Mononuclear cell (primary cell): ENCODE results near the gene LRRIQ3. TPM values are rescaled to one million over a fixed set of nuclear protein-coding genes. Genes with fewer than 3 reads are reported as not detected.
"Not testable (repeated sequence)": the region's sequence is repeated elsewhere in the genome, so short reads cannot be mapped to it uniquely, and the experiment has no call there.

ENCODE experiments used
- H3K27me3 ChIP-seq: 2 replicates; pipeline ENCODE4 v1.6.0; 2011; ENCODE audit warnings: low read length, control low read depth; ENCODE audit not compliant: insufficient read depth
- H3K4me1 ChIP-seq: 2 replicates; pipeline ENCODE4 v1.5.1; 2011; ENCODE audit warnings: mild to moderate bottlenecking, low read length, control low read depth; ENCODE audit not compliant: insufficient read depth
- H3K4me3 ChIP-seq: 2 replicates; pipeline ENCODE4 v1.5.1; 2011; ENCODE audit warnings: mild to moderate bottlenecking, low read length, moderate library complexity
- H3K9me3 ChIP-seq: 2 replicates; pipeline ENCODE4 v1.5.1; 2011; ENCODE audit warnings: low read depth, mild to moderate bottlenecking, control low read depth, low read length
- total RNA-seq: library from RNA; depleted of rRNA; stranded (reverse); fragments of >200 nt; gene quantifications from one replicate; pipeline ENCODE4 v1.2.3, GENCODE V29; 2012

The LRRIQ3 gene
- total RNA-seq, 1 donor, result 0.21 TPM

DNA sequence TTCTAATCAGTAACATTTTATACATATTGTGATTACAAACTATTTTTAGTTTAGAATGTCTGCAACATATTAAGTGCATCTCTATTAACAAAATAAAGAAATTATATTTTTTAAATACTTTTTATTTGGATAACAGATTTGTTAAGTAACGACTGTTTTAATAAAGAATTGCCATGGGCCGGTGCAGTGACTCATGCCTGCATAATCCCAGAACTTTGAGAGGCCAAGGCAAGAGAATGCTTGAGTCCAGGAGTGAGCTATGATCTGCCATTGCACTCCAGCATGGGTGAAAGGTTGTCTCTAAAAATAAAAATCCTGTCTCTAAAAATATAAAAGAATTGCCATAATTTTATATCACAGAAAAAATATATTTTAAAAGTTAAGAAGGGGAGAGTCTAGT is 4.1 kb downstream of the LRRIQ3 start:
- Histone ChIP-seq H3K4me1 (peaks cover 5% of the 10 kb centered on the region), H3K4me3 (no peak overlapping the region), H3K27me3 (no peaks in the 10 kb centered on the region), H3K9me3 (no peaks in the 10 kb centered on the region)

DNA sequence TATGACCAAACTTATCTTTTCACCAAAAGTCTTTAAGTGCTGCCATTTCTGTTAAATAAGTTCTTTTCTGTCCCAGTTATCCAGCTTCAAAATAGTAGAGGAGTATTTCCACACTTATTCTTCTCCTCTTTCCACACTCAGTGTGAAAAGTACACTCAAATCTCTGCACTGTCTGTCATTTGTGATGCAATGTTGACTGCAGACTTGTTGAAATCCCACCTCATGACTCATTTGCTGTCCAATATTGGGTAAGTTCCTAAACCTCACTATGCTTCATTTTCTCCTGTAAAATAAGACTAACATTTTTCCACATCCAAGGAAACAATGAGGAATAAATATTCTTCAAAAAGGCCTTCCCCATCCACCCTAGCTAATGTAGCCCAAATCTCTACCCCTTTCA is 17.5 kb downstream of the LRRIQ3 start:
- Histone ChIP-seq H3K9me3 (no peaks in the 10 kb centered on the region), H3K27me3 (no peaks in the 10 kb centered on the region), H3K4me1 (no peaks in the 10 kb centered on the region), H3K4me3 (no peak overlapping the region)

DNA sequence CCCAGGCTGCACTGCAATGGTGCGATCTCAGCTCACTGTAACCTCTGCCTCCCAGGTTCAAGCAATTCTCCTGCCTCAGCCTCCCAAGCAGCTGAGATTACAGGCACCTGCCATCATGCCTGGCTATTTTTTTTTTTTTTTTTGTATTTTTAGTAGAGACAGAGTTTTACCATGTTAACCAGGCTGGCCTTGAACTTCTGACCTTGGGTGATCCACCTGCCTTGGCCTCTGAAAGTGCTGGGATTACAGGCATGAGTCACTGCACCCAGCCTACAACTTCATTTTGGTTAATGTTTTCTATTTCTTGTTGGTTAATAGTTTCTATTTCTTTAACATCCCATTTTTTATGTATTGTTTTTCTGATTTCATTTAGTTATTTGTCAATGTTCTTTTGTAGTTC is 23.6 kb downstream of the LRRIQ3 start:
- not testable (repeated sequence) for H3K4me3 ChIP-seq, H3K4me1 ChIP-seq, H3K27me3 ChIP-seq
- peaks cover 26% of the 10 kb centered on the region for H3K9me3 ChIP-seq

DNA sequence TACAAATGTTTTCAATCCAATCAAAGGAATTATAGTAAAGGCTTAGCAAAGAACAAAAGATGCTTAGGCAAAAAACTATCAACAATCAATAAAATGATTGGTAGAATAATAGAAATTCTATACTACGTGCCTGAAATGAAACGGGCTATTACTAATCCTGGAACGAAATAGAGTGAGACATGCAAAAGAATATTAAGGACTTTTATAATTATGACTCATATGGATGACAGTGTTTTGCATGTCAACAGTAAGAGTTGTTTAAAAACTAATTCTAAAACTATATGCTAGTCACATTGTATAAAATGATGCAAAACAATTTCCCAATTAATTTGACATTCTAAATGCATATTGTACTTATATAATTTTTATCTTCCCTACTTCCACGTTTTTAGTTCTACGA is 35.6 kb downstream of the LRRIQ3 start:
- Histone ChIP-seq H3K4me1 (no peaks in the 10 kb centered on the region), H3K27me3 (no peaks in the 10 kb centered on the region), H3K4me3 (no peak overlapping the region), H3K9me3 (no peaks in the 10 kb centered on the region)

DNA sequence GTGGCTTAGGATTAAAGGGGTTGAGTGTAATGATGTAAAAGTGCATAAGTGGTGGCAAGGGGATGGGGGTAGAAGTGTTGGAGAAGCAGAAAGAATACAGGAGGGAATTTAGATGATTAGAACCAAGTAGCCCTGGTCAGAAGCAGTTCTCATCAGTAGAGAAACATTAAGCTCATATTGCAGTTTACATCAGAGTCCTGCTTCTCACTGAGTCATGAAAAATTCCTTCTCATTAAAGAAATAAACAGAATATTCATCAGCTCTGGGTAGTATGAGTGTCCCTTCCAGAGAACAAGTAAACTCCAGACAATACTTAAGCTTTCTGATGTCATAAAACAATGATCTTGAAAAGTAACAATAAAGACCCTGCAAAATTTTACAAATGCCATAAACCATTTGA is 36.5 kb downstream of the LRRIQ3 start:
- Histone ChIP-seq H3K4me3 (no peak overlapping the region), H3K4me1 (no peaks in the 10 kb centered on the region), H3K27me3 (no peaks in the 10 kb centered on the region), H3K9me3 (no peaks in the 10 kb centered on the region)

DNA sequence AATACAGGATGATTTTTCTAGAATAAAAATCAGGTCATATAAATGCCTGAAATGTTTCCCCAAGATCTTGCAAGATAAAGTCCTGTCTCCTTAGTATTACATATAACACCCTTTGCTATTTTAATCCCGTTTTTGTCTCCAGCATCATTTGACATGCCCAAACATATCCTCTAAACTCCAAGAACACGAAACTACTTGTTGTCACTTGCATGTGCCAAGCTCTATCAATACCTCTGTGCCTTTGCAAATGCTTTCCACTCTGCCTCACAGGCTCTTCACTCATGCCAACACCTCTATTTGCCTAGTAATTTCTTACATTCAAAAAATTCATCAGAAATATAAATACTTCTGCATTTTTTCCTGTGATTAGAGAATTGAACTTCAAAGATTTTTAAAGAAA is 37.9 kb downstream of the LRRIQ3 start:
- no peaks in the 10 kb centered on the region for H3K27me3 ChIP-seq
- H3K9me3 ChIP-seq, result no peaks in the 10 kb centered on the region

DNA sequence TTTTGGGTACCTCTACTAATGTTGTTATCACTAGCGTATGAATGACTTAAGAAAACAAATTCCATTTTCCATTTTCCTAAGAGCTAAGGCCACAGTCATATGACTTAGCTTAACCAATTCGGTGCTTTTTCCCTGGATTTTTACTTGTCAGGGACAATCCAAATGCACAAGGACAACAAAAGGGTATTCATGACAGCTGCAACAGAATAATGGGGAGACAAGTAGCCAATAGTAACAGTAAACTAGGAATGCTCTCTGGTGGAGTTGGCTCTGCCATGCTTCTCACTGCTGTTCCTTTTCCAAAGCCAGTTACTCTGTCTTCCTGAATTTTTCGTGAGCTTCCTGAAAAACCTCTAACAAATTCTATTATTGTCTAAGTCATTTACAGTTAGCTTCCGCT is 52.9 kb downstream of the LRRIQ3 start:
- H3K4me1 ChIP-seq, result no peaks in the 10 kb centered on the region
- H3K27me3 ChIP-seq, result no peaks in the 10 kb centered on the region
- H3K9me3 ChIP-seq, result peaks cover 7% of the 10 kb centered on the region
- no peak overlapping the region for H3K4me3 ChIP-seq

More for the DNA sequence above, 37.9 kb downstream of the LRRIQ3 start:
- no peaks in the 10 kb centered on the region for H3K4me1 ChIP-seq
- no peak overlapping the region for H3K4me3 ChIP-seq

DNA sequence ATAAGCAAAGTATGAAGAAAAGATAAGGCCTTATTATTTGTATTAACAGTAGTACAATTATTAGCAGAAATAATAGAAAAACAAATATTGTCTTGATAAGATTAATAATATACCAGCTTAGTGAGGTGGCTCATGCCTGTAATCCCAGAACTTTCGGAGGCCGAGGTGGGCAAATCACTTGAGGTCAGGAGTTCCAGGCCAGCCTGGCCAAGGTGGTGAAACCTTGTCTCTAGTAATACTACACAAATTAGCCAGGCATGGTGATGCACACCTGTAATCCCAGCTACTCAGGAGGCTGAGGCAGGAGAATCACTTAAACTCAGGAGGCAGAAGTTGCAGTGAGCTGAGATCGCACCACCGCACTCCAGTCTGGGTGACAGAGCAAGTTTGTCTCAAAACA is 80.6 kb downstream of the LRRIQ3 start:
- not testable (repeated sequence) for H3K4me1 ChIP-seq, H3K4me3 ChIP-seq, H3K27me3 ChIP-seq, H3K9me3 ChIP-seq

DNA sequence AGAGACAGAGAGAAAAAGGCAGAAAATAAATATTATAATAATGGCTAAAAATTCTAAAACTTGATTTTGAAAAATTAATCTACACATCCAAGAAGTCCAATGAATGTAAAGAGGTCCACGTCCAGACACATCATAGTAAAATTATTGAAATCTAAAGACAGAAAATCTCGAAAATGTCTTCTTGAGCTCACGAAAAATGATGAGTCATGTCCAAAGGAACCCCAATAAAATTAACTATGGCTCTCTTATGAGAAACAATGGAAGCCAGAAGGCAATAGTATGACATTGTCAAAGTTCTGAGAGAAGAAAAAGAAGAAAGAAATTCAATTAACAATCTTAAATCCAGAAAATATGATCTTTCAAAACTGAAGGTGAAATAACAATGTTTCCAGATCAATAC is 84.6 kb downstream of the LRRIQ3 start:
- Histone ChIP-seq H3K4me3 (no peak overlapping the region), H3K27me3 (no peaks in the 10 kb centered on the region), H3K4me1 (no peaks in the 10 kb centered on the region), H3K9me3 (no peaks in the 10 kb centered on the region)

DNA sequence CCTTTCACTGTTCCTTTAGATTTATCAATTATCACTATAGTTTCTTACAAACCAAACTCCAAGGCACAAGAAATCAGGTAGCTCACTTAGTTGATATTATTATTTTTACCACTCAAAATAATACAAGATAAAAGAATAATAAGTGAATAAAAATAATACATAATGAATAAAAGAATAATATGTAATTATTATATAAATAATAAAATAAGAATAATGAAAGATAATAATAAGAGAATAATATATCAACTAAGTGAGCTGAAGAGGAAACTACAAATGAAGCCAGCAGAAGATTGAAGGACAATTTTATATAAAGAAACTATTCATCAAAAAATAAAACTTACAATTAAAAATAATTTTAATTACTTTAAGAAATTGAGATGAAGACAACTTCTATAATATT is 90.6 kb downstream of the LRRIQ3 start:
- Histone ChIP-seq H3K9me3 (no peaks in the 10 kb centered on the region), H3K4me1 (no peaks in the 10 kb centered on the region), H3K4me3 (no peak overlapping the region), H3K27me3 (no peaks in the 10 kb centered on the region)

DNA sequence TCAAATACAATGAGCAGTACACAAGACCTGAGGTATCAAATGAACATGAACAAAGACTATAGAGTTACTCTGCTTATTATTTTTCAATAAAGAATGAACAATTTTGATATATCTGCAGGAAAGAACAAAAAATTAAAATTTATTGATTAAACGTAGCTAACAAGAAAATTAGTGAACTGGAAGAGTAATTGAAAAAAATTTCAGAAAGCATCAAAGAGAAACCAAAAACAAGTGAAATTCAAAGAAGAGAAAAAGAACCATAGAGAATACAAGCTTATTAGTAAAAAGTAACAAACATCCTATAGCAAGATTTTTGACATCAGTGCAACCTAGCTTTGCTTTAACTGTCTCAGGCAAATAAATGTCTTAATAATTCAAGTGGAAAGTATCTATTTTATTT is 106.6 kb downstream of the LRRIQ3 start:
- Histone ChIP-seq H3K4me1 (no peaks in the 10 kb centered on the region), H3K27me3 (no peaks in the 10 kb centered on the region), H3K4me3 (no peak overlapping the region), H3K9me3 (peaks cover 4% of the 10 kb centered on the region)

DNA sequence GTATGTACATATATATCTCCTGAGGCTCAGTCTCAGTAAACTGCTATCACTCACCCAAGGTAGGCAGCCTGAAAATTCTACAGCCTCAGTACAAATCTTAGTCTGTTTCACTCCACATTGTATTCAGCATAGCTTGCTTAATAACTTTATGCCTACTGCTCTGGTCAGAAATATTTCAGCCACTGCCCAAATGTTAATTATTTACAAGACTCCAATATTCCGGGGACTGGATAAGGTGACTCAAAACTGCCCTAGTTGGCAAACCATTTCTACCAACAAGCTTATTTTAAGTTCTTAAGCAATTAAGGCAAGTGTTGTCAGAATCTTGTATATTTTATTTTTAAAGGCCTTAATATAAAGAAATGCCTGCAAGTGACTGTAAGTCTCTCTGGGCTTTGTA is 114.8 kb downstream of the LRRIQ3 start:
- Histone ChIP-seq H3K4me1 (no peaks in the 10 kb centered on the region), H3K27me3 (no peaks in the 10 kb centered on the region), H3K4me3 (no peak overlapping the region), H3K9me3 (no peaks in the 10 kb centered on the region)

DNA sequence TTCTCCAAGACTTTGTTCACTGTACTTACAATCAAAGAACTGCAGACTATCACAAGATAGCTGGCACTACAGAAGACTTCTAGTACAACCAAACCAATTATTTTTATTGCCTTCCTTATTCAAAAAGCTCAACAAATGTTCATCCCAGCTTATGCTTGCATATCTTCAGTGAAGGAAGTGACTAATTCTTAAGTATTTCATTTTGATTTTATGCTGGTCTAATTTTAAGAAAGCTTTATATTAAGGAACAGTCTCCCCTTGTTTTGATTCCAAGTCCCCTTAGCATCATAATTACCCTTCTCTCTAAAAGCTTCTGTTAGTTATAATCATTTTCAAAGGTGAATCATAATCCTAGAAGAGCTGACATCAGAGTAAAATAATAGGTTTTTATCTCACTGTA is 132.9 kb downstream of the LRRIQ3 start:
- no peak overlapping the region for H3K4me3 ChIP-seq
- H3K4me1 ChIP-seq, result no peaks in the 10 kb centered on the region

DNA sequence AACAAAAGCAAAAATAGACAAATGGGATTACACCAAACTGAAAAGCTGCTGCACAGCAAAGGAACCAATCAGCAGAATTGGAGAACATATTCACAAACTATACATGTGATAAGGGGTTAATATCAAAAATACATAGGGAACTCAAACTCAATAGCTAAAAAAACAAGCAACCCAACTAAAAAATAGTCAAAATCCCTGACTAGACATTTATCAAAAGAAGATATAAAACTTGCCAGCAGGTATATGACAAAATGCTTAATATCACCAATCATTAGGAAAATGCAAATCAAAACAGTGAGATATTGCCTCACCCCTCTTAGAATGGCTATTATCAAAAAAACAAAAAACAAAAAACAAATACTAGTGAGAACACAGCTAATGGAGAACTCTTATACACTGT is 140.3 kb downstream of the LRRIQ3 start:
- H3K9me3 ChIP-seq, result peaks cover 9% of the 10 kb centered on the region
- H3K27me3 ChIP-seq, result no peaks in the 10 kb centered on the region
- H3K4me1 ChIP-seq, result no peaks in the 10 kb centered on the region
- no peak overlapping the region for H3K4me3 ChIP-seq

More for the DNA sequence above, 132.9 kb downstream of the LRRIQ3 start:
- H3K27me3 ChIP-seq, result no peaks in the 10 kb centered on the region
- H3K9me3 ChIP-seq, result peaks cover 9% of the 10 kb centered on the region

DNA sequence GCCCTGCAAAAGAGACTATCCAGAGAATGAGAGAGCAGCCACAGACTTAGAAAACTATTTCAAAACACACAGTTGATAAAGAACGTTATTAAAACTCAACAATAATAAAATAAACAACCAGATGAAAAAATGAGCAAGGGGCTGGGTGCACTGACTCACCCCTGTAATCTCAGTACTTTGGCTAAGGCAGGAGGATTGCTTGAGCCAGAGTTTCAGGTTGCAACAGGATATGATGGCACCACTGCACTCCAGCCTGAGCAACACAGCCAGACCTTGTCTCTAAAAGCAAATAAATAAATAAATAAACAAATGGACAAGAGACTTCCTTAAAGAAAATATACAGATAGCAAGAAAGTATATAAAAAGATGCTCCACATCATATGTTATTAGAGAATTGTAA is 144.6 kb downstream of the LRRIQ3 start:
- H3K9me3 ChIP-seq, result no peaks in the 10 kb centered on the region
- H3K4me1 ChIP-seq, result no peaks in the 10 kb centered on the region
- H3K27me3 ChIP-seq, result no peaks in the 10 kb centered on the region
- H3K4me3 ChIP-seq, result no peak overlapping the region

DNA sequence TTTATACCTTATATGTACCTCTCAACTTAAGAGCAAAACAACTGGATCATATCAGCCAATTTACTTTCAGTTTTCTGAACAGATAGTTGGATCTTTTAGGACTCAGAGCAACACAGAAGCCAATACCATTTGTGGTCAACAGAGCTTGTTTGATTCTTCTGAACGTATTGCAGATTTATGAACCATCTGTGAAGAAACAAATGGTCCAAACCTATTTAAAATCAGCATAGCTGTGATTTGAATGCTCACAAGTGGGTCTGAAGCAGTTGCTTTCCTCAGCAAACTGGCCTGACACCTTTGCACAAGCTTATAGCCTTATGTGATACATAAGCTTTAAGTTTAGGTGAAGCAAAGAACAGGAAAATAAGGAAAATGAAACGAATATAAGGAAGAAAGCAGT is 147.6 kb downstream of the LRRIQ3 start:
- Histone ChIP-seq H3K27me3 (no peaks in the 10 kb centered on the region), H3K9me3 (no peaks in the 10 kb centered on the region), H3K4me1 (no peaks in the 10 kb centered on the region), H3K4me3 (no peak overlapping the region)

DNA sequence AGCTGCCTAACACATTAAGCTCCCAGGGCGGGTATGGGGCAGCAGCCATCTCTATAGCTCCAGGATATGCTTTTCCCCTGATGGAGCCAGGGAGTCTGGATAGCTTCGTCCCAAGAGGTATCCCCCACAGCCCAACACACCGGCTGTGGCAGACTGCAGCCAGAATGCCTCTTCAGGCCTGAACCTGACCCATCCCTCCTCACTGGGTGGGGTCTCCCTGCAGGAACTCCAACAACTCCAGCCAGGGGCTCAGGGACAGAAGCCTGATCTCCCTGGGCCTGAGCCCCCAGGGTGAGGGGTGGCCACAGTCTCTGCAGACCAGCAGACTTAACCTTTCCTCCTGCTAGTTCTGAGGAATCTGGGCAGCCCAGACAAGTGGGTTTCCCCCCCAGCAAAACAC is 159.9 kb downstream of the LRRIQ3 start:
- Histone ChIP-seq H3K9me3 (no peaks in the 10 kb centered on the region), H3K27me3 (no peaks in the 10 kb centered on the region), H3K4me3 (no peak overlapping the region), H3K4me1 (no peaks in the 10 kb centered on the region)
